IMR-90 (cell line): ENCODE data around the gene HYPK. TPM values are rescaled to one million over a fixed set of nuclear protein-coding genes. Genes with fewer than 3 reads are reported as not detected.
A peak's percentile ranks its signal among the peaks of the same experiment; 100 is the strongest.

ENCODE experiments used
- ATAC-seq: fragments of 200-7000 bp; cut with Tn5 transposase; 2 replicates; pipeline ENCODE4 v1.9.1; 2020; ENCODE audit warnings: low read depth, mild to moderate bottlenecking, moderate library complexity
- BruUV-seq: library from RNA; stranded (reverse); fragments of 400-500 nt; replicated peaks from 2 replicates; lab custom pipeline; 2021; lab: Mats Ljungman, UMichigan
- CTCF ChIA-PET: fragments of 300-600 bp; formaldehyde crosslinking; extraction: SDS; loops from one replicate; lab custom pipeline; 2021; ENCODE audit warnings: antibody characterized with exemption; lab: Yijun Ruan, JAX
- POLR2A ChIA-PET: fragments of 300-600 bp; sonication (Branson Sonifier 250); formaldehyde crosslinking; loops from one replicate; lab custom pipeline; 2022; ENCODE audit warnings: antibody characterized with exemption; ENCODE audit not compliant: unreplicated experiment; lab: Charles Lee
- DNase-seq: peaks from one replicate; pipeline ENCODE4 v3.0.0; 2013
- H2AFZ ChIP-seq: replicated peaks from 2 replicates; pipeline ENCODE3; 2013; ENCODE audit warnings: low read length, mild to moderate bottlenecking; ENCODE audit not compliant: poor library complexity
- H2AK5ac ChIP-seq: 2 replicates; pipeline ENCODE4 v1.6.1; 2013; ENCODE audit warnings: low read depth, low read length, inconsistent platforms
- H2AK9ac ChIP-seq: replicated peaks from 2 replicates; pipeline ENCODE3; 2013; ENCODE audit warnings: mild to moderate bottlenecking, low read depth, low read length, moderate library complexity; ENCODE audit not compliant: poor library complexity
- H2BK120ac ChIP-seq: 2 replicates; pipeline ENCODE4 v1.6.1; 2013; ENCODE audit warnings: low read depth, low read length, inconsistent platforms
- H2BK15ac ChIP-seq: 3 replicates; pipeline ENCODE4 v1.6.1; 2013; ENCODE audit warnings: low read depth, low read length, inconsistent platforms
- H2BK20ac ChIP-seq: 2 replicates; pipeline ENCODE4 v1.6.1; 2013; ENCODE audit warnings: low read depth, mild to moderate bottlenecking, inconsistent platforms, low read length, moderate library complexity
- H2BK5ac ChIP-seq: 2 replicates; pipeline ENCODE4 v1.6.1; 2013; ENCODE audit warnings: mild to moderate bottlenecking, low read depth, low read length, inconsistent platforms; ENCODE audit not compliant: poor library complexity, severe bottlenecking
- H3K14ac ChIP-seq: replicated peaks from 2 replicates; pipeline ENCODE4 v1.6.1; 2013; ENCODE audit warnings: low read depth, low read length, inconsistent platforms
- H3K18ac ChIP-seq: 2 replicates; pipeline ENCODE4 v1.6.1; 2013; ENCODE audit warnings: low read depth, low read length, control low read depth
- H3K23ac ChIP-seq: 2 replicates; pipeline ENCODE4 v1.6.1; 2013; ENCODE audit warnings: low read depth, low read length, inconsistent platforms
- H3K27ac ChIP-seq: 2 replicates; pipeline ENCODE4 v1.5.1; 2013; ENCODE audit warnings: mild to moderate bottlenecking, control low read depth, low read length; ENCODE audit not compliant: insufficient read depth
- H3K27me3 ChIP-seq: 2 replicates; pipeline ENCODE4 v1.6.1; 2013; ENCODE audit warnings: low read length; ENCODE audit not compliant: control insufficient read depth, insufficient read depth
- H3K36me3 ChIP-seq: 2 replicates; pipeline ENCODE4 v1.6.1; 2013; ENCODE audit warnings: low read length, mixed read lengths; ENCODE audit not compliant: control insufficient read depth, insufficient read depth
- H3K4ac ChIP-seq: 2 replicates; pipeline ENCODE4 v1.6.1; 2013; ENCODE audit warnings: low read depth, low read length, inconsistent platforms
- H3K4me1 ChIP-seq: 2 replicates; pipeline ENCODE4 v1.6.1; 2013; ENCODE audit warnings: low read length, mixed read lengths; ENCODE audit not compliant: control insufficient read depth, insufficient read depth
- H3K4me2 ChIP-seq: 2 replicates; pipeline ENCODE4 v1.6.1; 2013; ENCODE audit warnings: low read depth, mild to moderate bottlenecking, control low read depth, low read length, moderate library complexity
- H3K4me3 ChIP-seq: 2 replicates; pipeline ENCODE4 v1.5.1; 2013; ENCODE audit warnings: low read depth, mild to moderate bottlenecking, control low read depth, low read length, moderate library complexity; ENCODE audit not compliant: insufficient read depth
- H3K56ac ChIP-seq: 2 replicates; pipeline ENCODE4 v1.6.1; 2013; ENCODE audit warnings: low read length, inconsistent platforms; ENCODE audit not compliant: insufficient read depth; ENCODE audit errors: extremely low read depth
- H3K79me1 ChIP-seq, 2 experiments: 2 replicates each; pipeline ENCODE4 v1.6.1; 2013; ENCODE audit warnings: low read length in 2 of 2, inconsistent platforms in 1 of 2, low read depth in 1 of 2
- H3K9ac ChIP-seq: 2 replicates; pipeline ENCODE4 v1.6.1; 2013; ENCODE audit warnings: low read depth, low read length, control low read depth
- H3K9me1 ChIP-seq: 2 replicates; pipeline ENCODE4 v1.6.1; 2013; ENCODE audit warnings: low read length, inconsistent platforms; ENCODE audit not compliant: insufficient read depth
- H3K9me3 ChIP-seq: 2 replicates; pipeline ENCODE4 v1.6.1; 2013; ENCODE audit warnings: low read length; ENCODE audit not compliant: control insufficient read depth, insufficient read depth
- H4K20me1 ChIP-seq: 2 replicates; pipeline ENCODE4 v1.6.1; 2013; ENCODE audit warnings: low read length, inconsistent platforms; ENCODE audit not compliant: insufficient read depth
- H4K5ac ChIP-seq: 2 replicates; pipeline ENCODE4 v1.6.1; 2013; ENCODE audit warnings: mild to moderate bottlenecking, low read depth, low read length, control low read depth
- H4K8ac ChIP-seq, 2 experiments: 2 replicates each; pipeline ENCODE4 v1.6.1; 2013; ENCODE audit warnings: low read depth in 2 of 2, low read length in 2 of 2, control low read depth in 1 of 2, inconsistent platforms in 1 of 2
- H4K91ac ChIP-seq: 2 replicates; pipeline ENCODE4 v1.6.1; 2013; ENCODE audit warnings: low read depth, low read length, inconsistent platforms; ENCODE audit not compliant: insufficient read depth
- CEBPB ChIP-seq: IDR thresholded peaks from 2 replicates; pipeline ENCODE4 v1.6.1; 2012; ENCODE audit warnings: low read depth, low read length, improper control_type of control experiment
- CHD1 ChIP-seq: IDR thresholded peaks from 2 replicates; pipeline ENCODE4 v1.6.1; 2012; ENCODE audit warnings: low read depth, low read length, improper control_type of control experiment
- FOS ChIP-seq: fragments of 150-350 bp; IDR thresholded peaks from 2 replicates; pipeline ENCODE4 v1.6.1; 2016; ENCODE audit warnings: low read depth, low read length
- MAZ ChIP-seq: IDR thresholded peaks from 2 replicates; pipeline ENCODE4 v1.6.1; 2012; ENCODE audit warnings: low read depth, mild to moderate bottlenecking, low read length, improper control_type of control experiment, moderate library complexity, borderline replicate concordance
- MXI1 ChIP-seq: IDR thresholded peaks from 2 replicates; pipeline ENCODE4 v1.6.1; 2012; ENCODE audit warnings: low read depth, mild to moderate bottlenecking, low read length, moderate library complexity, borderline replicate concordance
- POLR2A ChIP-seq: IDR thresholded peaks from 2 replicates; pipeline ENCODE4 v1.6.1; 2012; ENCODE audit warnings: mild to moderate bottlenecking, low read depth, low read length
- RAD21 ChIP-seq: IDR thresholded peaks from 2 replicates; pipeline ENCODE4 v1.6.1; 2012; ENCODE audit warnings: low read length, improper control_type of control experiment
- RCOR1 ChIP-seq: IDR thresholded peaks from 2 replicates; pipeline ENCODE4 v1.6.1; 2012; ENCODE audit warnings: mild to moderate bottlenecking, low read length, improper control_type of control experiment; ENCODE audit not compliant: insufficient replicate concordance
- SMC3 ChIP-seq: fragments of 150-350 bp; IDR thresholded peaks from 2 replicates; pipeline ENCODE4 v1.6.1; 2016; ENCODE audit warnings: low read depth, mild to moderate bottlenecking, antibody characterized with exemption, low read length, moderate library complexity
- WGBS, 2 experiments: methylation state at CpG; one replicate each; pipeline versions ENCODE4 v1.1.5 to v1.1.7; 2013; ENCODE audit warnings: missing lambda C conversion rate in 2 of 2; ENCODE audit not compliant: insufficient read length in 1 of 2; ENCODE audit errors: extremely low coverage in 2 of 2; 5-methylcytosine and 5-hydroxymethylcytosine counted together
- dilution Hi-C: fragments of 300-500 bp; cut with HindIII; formaldehyde crosslinking; loops from one replicate; pipeline ENCODE4 v1.14.3; 2018; ENCODE audit warnings: low sequenced_read_pairs; ENCODE audit not compliant: unreplicated experiment
- in situ Hi-C: fragments of 300-500 bp; cut with MboI; formaldehyde crosslinking; loops from 3 replicates; pipeline ENCODE4 v1.14.3; 2019; ENCODE audit warnings: low sequenced_read_pairs, inconsistent platforms, mixed read lengths
- intact Hi-C: fragments of 100-400 bp; cut with micrococcal nuclease; formaldehyde crosslinking; loops from 2 replicates; pipeline ENCODE4 v1.10.0; 2022
- polyA plus RNA-seq, 3 experiments: library from polyadenylated mRNA; depleted of rRNA; stranded (reverse); fragments of >200 nt; gene quantifications; 2 replicates each; pipeline ENCODE4 v1.2.3, GENCODE V29; 2012; ENCODE audit warnings: low replicate concordance in 1 of 3
- total RNA-seq: library from RNA; depleted of rRNA; stranded (reverse); fragments of >200 nt; gene quantifications from 2 replicates; pipeline ENCODE4 v1.2.3, GENCODE V29; 2012
- TF ChIP-seq, protein P1 (sequence below): fragments of 150-350 bp; IDR thresholded peaks from 2 replicates; pipeline ENCODE4 v1.6.1; 2017; ENCODE audit warnings: mild to moderate bottlenecking, antibody characterized with exemption, low read length, low read depth

The HYPK gene
- total and polyA plus RNA-seq, 2 of the 4 experiments (the other 2 are of a cell fraction): 1.4 to 9.1 TPM

DNA sequence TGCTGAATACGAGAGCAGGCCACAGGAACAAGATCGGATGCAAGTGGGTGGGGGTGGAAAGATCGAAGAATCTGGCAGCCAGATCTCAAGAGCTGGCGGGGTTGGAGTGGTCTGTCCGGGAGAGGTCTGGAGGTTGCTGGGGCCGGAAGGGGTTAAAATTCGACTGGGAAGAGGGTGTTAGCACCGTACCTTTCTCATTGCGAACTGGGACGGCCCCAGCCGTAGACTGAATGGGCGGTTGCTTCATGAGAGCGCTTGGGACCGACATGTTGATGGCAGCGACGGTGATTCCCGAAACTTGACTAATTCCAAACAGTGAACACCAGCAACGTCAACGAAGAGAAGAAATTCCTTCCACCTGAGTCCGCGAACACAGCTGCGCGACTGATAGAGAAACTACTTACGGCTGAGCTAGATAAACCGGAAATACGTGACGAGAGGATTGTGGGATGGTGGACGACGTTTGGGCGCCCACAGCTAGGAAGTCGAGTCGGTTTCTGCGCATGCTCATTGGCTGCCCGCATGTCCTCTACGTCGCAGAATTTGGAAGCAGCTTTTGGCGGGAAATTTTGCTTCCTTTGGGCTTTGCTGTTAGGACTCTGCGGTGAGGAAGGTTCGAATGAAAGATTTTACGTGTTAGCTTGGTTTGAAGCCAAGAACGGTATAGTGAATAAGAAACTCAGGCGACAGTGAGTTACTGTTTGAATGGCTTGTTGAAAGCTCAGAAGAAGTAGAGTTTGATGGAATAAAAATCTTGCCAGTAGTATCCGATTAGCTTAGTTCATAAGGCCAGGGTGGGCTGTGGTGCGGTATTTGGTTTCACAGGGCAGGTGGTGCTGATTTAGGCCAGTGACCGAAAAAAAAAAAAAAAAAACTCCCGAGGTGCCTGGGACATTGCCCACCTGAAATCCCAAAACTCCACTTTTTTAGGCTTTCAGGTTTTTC is 24.2 kb downstream of the HYPK start, which contains the start of gene MFAP1:
Gene MFAP1, minus strand, starts transcription at position 389 of the 945 bp plus-strand sequence. Its CDS starts 121 bp downstream, at position 268.
- Histone ChIP-seq H2AK5ac (peak within 1 kb of the TSS; percentile 94), H2BK120ac (peak within 1 kb of the TSS; percentile 58), H2AFZ (peak within 1 kb of the TSS; percentile 88), H2BK20ac (peak within 1 kb of the TSS; percentile 42; the same call in 1 of the 2 replicates), H3K56ac (peak within 1 kb of the TSS; percentile 93), H3K4me3 (peak within 1 kb of the TSS; percentile 72), H3K23ac (peak within 1 kb of the TSS; percentile 95), H3K14ac (peak within 1 kb of the TSS; percentile 85), H3K79me1 (peaks cover 15 to 45% of the 10 kb centered on the region in 2 experiments), H3K4ac (peak within 1 kb of the TSS; percentile 84), H4K20me1 (peaks cover 11% of the 10 kb centered on the region; the same call in 1 of the 2 replicates), H3K4me1 (peaks cover 4% of the 10 kb centered on the region), H2BK5ac (peak within 1 kb of the TSS; percentile 85), H3K36me3 (peaks cover 4% of the 10 kb centered on the region), H2AK9ac (peak within 1 kb of the TSS; percentile 86), H3K27ac (peak within 1 kb of the TSS; percentile 86), H3K9ac (peak within 1 kb of the TSS; percentile 90), H3K9me3 (no peaks in the 10 kb centered on the region), H3K9me1 (peaks cover 8% of the 10 kb centered on the region; the same call in 1 of the 2 replicates), H4K91ac (peak within 1 kb of the TSS; percentile 72), H2BK15ac (peak within 1 kb of the TSS; percentile 25; the same call in 1 of the 3 replicates), H4K5ac (peak within 1 kb of the TSS; percentile 64), H3K18ac (peak within 1 kb of the TSS; percentile 76), H3K4me2 (peak within 1 kb of the TSS; percentile 98), H4K8ac (peak within 1 kb of the TSS; percentile 58 to 90), H3K27me3 (no peaks in the 10 kb centered on the region)
- DNase-seq (peak; percentile 99), ATAC-seq (peak; percentile 77)
- in situ Hi-C loops (no loop called here), dilution Hi-C loops (no loop called here), intact Hi-C loops (no loop called here)
- peak; percentile 88 for TF ChIP-seq CEBPB
- TF ChIP-seq POLR2A: peak; percentile 98
- 0 out of 2 replicates have a peak, but pooled peaks have one; percentile 39 for TF ChIP-seq MAZ
- 0 out of 2 replicates have a peak, but pooled peaks have one; percentile 56 for TF ChIP-seq MXI1
- no peak for TF ChIP-seq RAD21
- TF ChIP-seq SMC3: no peak
- peak; percentile 70 for TF ChIP-seq FOS
- TF ChIP-seq, protein P1, sequence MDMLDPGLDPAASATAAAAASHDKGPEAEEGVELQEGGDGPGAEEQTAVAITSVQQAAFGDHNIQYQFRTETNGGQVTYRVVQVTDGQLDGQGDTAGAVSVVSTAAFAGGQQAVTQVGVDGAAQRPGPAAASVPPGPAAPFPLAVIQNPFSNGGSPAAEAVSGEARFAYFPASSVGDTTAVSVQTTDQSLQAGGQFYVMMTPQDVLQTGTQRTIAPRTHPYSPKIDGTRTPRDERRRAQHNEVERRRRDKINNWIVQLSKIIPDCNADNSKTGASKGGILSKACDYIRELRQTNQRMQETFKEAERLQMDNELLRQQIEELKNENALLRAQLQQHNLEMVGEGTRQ: peak; percentile 68; the same call in 1 of the 2 replicates
- TF ChIP-seq RCOR1: peak; percentile 84
- TF ChIP-seq CHD1: peak; percentile 85
- CTCF ChIA-PET: no interaction called here
- POLR2A ChIA-PET: no interaction called here
- WGBS, 2 experiments: 5% methylated on average over 24 of the region's 46 CpGs; no CpG with 5 or more reads in 1 of the 2 experiments
- BruUV-seq: TSS peak; percentile 88
